Activated naive CD4-positive, alpha-beta T cell treated with anti-CD3 and anti-CD28 coated beads for 36 hours (primary cell): Measurements from ENCODE around the gene TMEM259. TPM values are rescaled to one million over a fixed set of nuclear protein-coding genes. Genes with fewer than 3 reads are reported as not detected.

Experiments used
- CTCF ChIA-PET: fragments of 350-600 bp; sonication (Branson Sonifier 250); formaldehyde crosslinking; loops from one replicate; lab custom pipeline; 2021; ENCODE audit warnings: antibody characterized with exemption; lab: Charles Lee
- DNase-seq: peaks from one replicate; pipeline ENCODE4 v3.0.0-alpha.2; 2020
- H3K27ac Mint-ChIP-seq: one replicate; pipeline ENCODE4 v1.8.0; 2021; ENCODE audit warnings: mild to moderate bottlenecking, mixed read lengths
- H3K27me3 Mint-ChIP-seq: one replicate; pipeline ENCODE4 v1.8.0; 2021; ENCODE audit warnings: low read depth, mixed read lengths
- H3K36me3 Mint-ChIP-seq: one replicate; pipeline ENCODE4 v1.8.0; 2021; ENCODE audit warnings: low read depth, mixed read lengths
- H3K4me1 Mint-ChIP-seq: one replicate; pipeline ENCODE4 v1.8.0; 2021; ENCODE audit warnings: low read depth, mixed read lengths
- H3K4me3 Mint-ChIP-seq: one replicate; pipeline ENCODE4 v1.8.0; 2021; ENCODE audit warnings: mild to moderate bottlenecking, moderate library complexity, mixed read lengths
- H3K9me3 Mint-ChIP-seq: one replicate; pipeline ENCODE4 v1.8.0; 2021; ENCODE audit warnings: mixed read lengths
- intact Hi-C: fragments of 100-400 bp; cut with micrococcal nuclease; formaldehyde crosslinking; loops from one replicate; pipeline ENCODE4 v1.15.1; 2023
- total RNA-seq, 2 experiments: library from RNA; stranded (reverse); gene quantifications; one replicate each; pipeline ENCODE4 v1.2.3, GENCODE V29; 2021

The TMEM259 gene
- total RNA-seq, 2 experiments from 2014 or later = 105 to 109 TPM

DNA sequence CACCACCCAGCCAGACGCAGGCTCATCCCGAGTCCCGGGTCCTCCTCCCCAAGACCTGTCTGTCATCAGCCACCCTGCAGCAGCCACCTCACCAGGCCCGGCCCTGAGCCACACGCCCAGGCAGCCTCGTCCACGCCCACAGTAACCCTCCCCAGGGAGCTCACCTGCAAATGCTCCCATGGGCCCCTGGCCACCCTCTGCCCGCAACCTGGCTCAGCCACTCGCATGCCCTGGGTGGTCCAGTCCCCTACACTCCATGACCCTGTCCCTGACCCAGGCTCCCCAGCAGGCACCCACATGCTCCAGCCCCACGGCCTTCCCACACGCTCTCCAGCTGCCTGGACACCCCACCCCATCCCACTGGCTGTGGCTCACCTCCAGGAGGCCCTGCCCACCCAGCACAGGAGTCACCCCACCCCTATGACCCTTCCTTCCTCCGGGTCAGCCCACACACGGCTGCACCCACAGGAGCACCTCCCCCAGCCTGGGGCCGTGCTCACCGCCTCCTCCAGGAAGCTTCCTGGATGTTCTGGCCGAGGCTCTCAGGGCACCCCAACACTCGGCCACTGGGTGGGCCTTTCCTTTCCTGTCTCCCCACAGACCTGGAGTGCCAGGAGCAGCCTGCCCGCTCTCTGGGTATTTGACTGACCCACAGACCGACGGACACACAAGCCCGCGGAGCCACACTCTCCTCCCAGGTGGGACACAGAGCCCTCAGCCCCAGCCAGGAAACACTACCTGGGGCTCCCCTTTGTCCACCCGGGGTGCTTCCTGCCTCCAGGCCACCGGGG lies 3.6 kb downstream of the TMEM259 start:
- H3K9me3 Mint-ChIP-seq = no peaks in the 10 kb centered on the region
- no peak for DNase-seq
- no peaks in the 10 kb centered on the region for H3K27me3 Mint-ChIP-seq
- CTCF ChIA-PET = no interaction called here
- no peak overlapping the region for H3K4me3 Mint-ChIP-seq
- intact Hi-C loops = no loop called here
- H3K27ac Mint-ChIP-seq = peak overlapping the region; percentile 24
- peaks cover 3% of the 10 kb centered on the region for H3K36me3 Mint-ChIP-seq
- peaks cover 46% of the 10 kb centered on the region for H3K4me1 Mint-ChIP-seq

DNA sequence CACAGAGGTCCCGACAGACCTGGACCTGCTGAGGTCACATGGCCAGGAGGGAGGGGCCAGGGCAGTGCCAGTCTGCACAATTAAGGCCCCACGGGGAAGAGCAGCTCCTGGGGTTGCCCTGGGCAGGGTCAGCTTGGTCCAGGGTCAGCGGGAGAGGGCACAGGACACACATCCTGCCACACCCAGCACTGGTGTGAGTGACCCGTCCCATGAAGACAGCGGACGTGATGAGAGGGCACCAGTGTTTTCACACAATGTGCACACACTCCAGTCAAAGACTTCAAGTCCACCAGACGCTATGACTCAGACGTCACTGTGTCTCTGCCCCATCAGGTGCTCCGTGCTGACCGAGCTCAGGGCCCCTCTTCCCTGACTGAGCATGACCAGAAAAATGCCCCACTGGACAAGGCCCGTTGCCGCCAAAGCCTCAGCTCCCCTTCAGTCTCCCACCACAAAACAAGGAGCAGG lies 4.2 kb downstream of the TMEM259 start:
- intact Hi-C loops = no loop called here
- Mint-ChIP-seq H3K4me1 (peaks cover 45% of the 10 kb centered on the region), H3K4me3 (no peak overlapping the region)

DNA sequence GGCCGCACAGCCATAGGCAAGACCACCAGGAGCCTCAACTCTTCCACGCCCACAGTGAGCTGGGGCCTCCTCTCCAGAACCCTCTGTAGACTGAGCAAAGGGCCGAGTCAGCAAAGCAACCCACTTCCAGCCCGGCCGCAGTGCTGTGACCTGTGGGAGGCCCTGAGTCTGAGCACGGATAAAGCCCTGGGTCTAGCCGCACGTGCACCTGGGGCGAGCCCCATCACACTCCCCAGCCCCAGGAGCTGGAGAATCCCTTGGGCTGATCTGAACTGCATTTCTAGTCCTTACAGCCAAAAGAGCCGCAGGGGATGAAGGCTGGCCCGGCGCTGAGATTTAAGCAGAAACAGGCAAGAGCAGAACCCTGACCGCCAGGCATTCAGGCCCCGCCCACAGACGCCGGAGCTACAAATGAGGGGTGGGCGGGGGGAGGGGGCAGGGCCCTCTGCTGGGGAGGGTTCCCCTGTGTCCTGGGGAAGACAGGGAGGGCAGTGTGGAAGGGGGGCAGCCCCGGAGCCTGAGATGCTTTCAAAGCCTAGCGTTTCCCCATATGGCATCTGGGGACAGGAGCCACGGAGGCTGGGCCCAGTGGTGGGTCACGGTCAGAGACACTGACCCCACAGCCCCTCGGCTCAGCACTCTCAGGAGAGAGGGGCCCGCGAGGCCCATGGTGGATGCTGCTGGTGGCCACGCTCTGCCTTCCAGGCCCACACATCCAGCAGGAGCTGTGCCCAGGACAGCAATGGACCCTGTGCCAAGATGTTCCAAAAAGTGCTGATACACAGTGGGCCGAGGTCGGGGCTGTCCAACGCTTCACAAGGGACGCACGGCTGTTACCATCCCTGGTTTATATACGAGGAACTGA lies 4.9 kb downstream of the TMEM259 start:
- intact Hi-C loops = no loop called here
- CTCF ChIA-PET = no interaction called here
- H3K9me3 Mint-ChIP-seq = no peaks in the 10 kb centered on the region
- H3K36me3 Mint-ChIP-seq = peaks cover 3% of the 10 kb centered on the region
- DNase-seq = no peak
- H3K27me3 Mint-ChIP-seq = no peaks in the 10 kb centered on the region
- no peak overlapping the region for H3K27ac Mint-ChIP-seq
- H3K4me1 Mint-ChIP-seq = peaks cover 43% of the 10 kb centered on the region
- H3K4me3 Mint-ChIP-seq = no peak overlapping the region

More for the DNA sequence above, 4.2 kb downstream of the TMEM259 start:
- Mint-ChIP-seq H3K9me3 (no peaks in the 10 kb centered on the region), H3K27ac (no peak overlapping the region), H3K27me3 (no peaks in the 10 kb centered on the region), H3K36me3 (peaks cover 3% of the 10 kb centered on the region)
- CTCF ChIA-PET = no interaction called here
- no peak for DNase-seq

DNA sequence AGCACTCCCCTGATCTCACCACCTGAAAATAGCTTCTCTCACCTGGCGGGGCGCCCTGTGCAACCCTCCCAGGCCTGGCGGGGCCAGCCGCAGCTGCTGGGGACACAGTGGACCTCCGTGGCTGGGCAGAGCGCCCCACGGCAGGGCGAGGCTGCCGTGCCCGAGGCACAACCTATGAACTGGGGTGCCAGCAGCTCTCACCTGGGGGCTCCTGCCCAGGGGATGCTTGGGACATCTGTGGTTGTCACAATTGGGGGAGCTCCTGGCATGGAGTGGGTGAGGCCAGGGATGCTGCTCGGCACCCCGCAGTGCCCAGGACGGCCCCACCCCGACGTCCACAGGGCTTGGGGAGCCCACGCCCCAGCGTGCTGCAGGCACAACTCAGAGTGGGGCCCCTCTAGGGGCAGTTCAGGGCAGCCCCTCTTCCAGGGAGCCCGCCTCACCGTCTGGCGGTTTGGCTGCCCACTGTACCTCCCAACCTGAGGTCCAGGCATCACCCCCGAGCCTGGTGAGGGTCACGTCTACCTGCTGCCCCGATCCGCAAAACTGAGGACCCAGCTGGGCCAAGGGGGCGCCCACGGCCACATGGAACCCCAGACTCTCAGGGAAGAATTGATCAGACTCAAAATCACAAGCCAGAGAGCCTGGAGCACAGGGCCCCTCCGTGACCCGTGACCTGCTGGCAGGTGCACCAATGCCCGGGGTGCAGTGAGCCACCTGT lies 5.7 kb downstream of the TMEM259 start:
- Mint-ChIP-seq H3K36me3 (peaks cover 3% of the 10 kb centered on the region), H3K27ac (no peak overlapping the region), H3K27me3 (no peaks in the 10 kb centered on the region), H3K4me1 (peaks cover 43% of the 10 kb centered on the region), H3K4me3 (no peak overlapping the region), H3K9me3 (no peaks in the 10 kb centered on the region)
- DNase-seq = no peak
- intact Hi-C loops = no loop called here
- CTCF ChIA-PET = interaction anchor here (0.8 kb wide), 1 partner anchor 202 kb away, joined by 5 read pairs; no protein-coding TSS in a partner anchor

DNA sequence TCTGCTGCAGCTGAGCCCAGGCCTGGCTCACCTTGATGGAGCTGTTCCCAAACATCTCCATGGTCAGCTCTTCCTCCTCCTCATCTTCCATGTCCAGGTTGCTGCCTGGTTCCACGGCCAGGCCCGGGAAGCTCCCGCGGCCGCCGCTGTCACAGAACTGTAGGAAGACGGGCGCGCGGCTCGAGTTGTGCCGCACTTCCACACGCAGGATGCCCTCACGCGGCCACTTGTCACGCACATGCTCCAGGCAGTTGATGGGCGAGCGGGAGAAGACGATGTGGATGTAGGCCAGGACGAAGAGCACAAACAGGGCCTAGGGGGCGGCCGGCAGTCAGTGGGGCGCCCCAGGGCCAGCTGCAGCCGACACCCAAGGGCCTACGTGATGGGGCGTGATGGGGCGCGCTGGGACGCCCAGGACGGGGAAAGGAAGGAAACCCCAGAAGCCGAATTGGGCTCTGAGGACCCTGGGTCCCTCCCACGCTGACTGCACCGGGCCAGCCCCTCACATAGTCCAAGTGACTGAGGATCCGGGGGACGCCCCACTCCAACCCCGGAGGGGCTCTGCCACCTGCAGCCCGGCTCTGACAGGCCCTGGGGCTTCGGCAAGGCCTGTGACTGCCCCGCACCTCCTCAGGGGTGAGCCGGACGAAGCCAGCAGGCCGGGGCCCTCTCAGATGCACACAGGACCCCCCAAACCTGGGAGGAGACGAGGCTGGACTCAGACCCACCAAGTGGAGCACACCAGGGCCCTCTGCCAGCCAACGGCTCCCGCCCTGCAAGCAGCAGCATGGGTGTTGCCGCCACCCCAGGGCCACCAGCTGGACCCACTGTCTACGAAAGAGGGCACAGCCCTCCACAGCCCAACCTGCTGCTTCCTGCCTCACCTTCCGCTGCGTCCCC lies 6.5 kb downstream of the TMEM259 start:
- DNase-seq = no peak
- Mint-ChIP-seq H3K4me3 (no peak overlapping the region), H3K27me3 (no peaks in the 10 kb centered on the region), H3K4me1 (peaks cover 37% of the 10 kb centered on the region), H3K36me3 (no peaks in the 10 kb centered on the region), H3K27ac (no peak overlapping the region), H3K9me3 (no peaks in the 10 kb centered on the region)
- intact Hi-C loops = no loop called here
- CTCF ChIA-PET = interaction anchor here (0.8 kb wide), 1 partner anchor 202 kb away, joined by 5 read pairs; no protein-coding TSS in a partner anchor

DNA sequence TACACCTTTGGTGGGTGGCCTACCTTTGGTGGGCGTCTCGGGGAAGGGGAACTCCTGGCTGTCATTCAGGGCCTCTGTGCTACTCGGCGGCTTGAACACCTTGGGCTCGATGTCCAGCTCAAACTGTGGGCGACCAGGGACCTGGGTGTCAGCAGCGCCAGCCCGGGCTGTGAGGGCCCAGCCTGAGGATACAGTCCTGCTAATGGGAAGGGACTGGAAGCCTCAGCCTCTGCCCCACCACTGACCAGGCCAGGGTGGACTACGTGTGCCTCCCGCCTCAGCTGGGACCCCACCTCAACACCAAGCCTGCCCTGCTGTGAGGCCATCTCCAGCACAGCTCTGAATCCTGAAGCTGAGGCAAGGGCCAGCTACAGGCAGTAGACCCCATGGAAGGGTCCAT lies 7.7 kb downstream of the TMEM259 start:
- DNase-seq = no peak
- Mint-ChIP-seq H3K4me1 (peaks cover 25% of the 10 kb centered on the region), H3K36me3 (peaks cover 2% of the 10 kb centered on the region), H3K4me3 (no peak overlapping the region), H3K27ac (no peak overlapping the region), H3K27me3 (no peaks in the 10 kb centered on the region), H3K9me3 (no peaks in the 10 kb centered on the region)
- intact Hi-C loops = no loop called here
- CTCF ChIA-PET = no interaction called here

DNA sequence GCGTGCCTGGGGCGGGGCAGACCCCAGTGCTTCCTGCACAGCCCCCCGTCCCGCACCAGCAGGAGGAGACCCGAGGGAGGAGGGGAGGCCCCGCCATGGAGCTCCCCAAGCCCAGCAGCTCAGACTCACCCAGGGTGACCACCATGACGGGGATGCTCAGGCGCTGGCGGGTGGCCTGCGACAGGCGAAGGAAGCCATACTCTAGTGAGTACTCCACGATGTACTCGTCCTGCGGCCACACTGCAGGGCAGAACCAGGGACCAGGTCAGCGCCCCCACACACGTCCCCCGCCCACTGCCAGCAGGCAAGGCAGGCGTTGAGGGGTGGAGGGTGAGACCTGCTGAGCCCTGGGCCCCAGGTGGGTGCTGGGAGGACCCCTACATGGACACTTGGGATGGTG lies 8.6 kb downstream of the TMEM259 start:
- Mint-ChIP-seq H3K4me3 (no peak overlapping the region), H3K36me3 (peaks cover 2% of the 10 kb centered on the region), H3K27ac (no peak overlapping the region), H3K4me1 (peaks cover 18% of the 10 kb centered on the region), H3K27me3 (no peaks in the 10 kb centered on the region), H3K9me3 (no peaks in the 10 kb centered on the region)
- intact Hi-C loops = no loop called here
- CTCF ChIA-PET = no interaction called here
- no peak for DNase-seq

DNA sequence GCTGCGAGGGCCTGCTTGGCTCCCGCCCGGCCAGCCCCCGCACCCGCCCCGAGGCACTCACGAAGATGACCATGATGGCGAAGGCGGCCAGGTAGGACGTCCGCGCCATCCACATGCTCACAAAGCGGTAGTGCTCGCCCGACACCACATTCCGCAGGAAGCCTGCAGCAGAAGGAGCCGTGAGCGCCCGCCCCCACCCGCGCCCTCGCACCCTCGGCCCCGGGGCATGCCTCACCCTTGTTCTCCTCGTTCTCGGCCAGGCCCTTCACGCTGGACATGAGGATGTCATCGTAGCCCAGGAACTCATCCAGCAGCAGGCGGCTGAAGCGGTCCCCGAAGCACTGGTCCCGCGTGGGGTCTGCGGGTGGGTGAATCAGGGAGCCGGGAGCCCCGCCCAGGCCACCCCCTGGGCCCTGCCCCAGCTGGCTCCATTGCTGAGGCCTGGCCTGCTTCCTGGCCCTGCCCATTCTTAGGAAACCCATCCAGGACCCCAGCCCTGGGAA lies 9.0 kb downstream of the TMEM259 start:
- Mint-ChIP-seq H3K36me3 (peaks cover 2% of the 10 kb centered on the region), H3K27me3 (no peaks in the 10 kb centered on the region), H3K4me3 (no peak overlapping the region), H3K27ac (no peak overlapping the region), H3K4me1 (peaks cover 14% of the 10 kb centered on the region), H3K9me3 (no peaks in the 10 kb centered on the region)
- intact Hi-C loops = no loop called here
- CTCF ChIA-PET = no interaction called here
- no peak for DNase-seq

DNA sequence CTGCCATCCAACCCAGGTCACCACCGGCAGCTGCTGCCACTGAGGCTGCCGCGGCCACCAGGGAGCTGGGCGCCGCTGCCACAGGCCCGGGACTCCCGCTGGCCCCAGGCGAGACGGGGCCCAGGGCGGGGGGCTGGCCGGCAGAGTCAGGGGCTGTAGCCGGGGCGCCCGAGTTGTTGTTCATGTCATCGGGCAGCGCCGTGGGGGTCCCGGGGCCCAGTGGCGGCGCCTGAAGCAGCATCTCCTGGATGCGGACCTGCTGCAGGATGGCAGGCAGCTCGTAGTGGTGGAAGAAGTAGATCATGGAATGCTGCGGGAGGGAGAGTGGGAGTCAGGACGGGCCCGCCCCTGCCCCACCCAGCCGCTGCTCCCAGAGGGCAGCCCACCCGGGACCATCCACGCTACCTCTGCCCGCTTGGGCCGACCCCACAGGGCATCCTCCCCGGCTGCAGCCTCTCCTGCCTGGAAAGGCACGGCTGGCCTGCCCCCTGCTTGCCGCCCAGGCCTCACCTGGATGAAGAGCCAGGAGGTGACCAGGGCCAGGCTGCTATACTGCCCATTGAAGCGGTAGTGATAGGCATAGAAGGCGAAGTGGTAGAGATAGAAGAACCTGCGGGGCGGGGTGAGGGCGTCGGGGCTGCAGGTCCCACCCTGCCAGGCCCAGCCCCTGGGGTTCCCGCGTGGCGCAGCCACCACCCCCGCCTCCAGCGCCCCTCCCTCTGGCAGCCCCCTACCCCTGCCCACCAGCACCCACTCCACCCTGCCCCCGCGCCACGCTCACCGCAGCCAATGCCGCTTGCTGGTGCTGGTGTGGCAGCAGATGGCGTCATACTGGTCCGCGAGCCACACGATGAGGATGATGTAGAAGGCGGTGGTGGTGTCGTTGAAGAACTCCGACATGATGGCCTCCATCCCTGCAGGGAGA lies 10.1 kb downstream of the TMEM259 start:
- peaks cover 6% of the 10 kb centered on the region for H3K4me1 Mint-ChIP-seq
- H3K9me3 Mint-ChIP-seq = no peaks in the 10 kb centered on the region
- intact Hi-C loops = no loop called here
- no peak for DNase-seq
- no peaks in the 10 kb centered on the region for H3K27me3 Mint-ChIP-seq
- peaks cover 2% of the 10 kb centered on the region for H3K36me3 Mint-ChIP-seq
- no peak overlapping the region for H3K27ac Mint-ChIP-seq
- CTCF ChIA-PET = no interaction called here
- no peak overlapping the region for H3K4me3 Mint-ChIP-seq

DNA sequence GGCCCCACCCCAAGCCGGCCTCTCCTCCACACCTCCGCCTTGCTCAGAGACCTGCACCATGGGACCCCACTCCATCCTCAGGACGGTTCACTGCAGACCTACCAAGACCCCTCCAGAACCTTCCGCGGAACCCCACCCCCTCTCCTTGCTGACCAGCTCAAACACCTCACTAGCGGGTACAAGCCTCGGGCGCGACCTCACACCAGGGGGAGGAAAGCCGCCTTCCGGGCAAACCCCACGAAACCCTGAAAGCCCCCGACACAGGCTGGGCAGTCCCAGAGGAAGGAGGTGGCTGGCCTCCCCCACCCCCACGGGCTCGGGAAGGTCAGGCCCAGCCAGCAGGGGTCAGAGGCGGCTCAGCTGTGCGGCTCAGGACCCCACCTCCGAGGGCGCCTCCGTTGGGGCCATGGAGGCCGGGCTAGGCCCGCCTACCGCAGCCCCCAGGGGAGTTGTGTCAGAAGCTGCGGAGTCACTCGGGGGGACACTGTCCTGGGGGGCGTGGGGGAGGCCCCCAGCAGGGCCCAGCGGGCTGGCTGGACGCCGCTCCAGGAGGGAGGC lies 10.9 kb downstream of the TMEM259 start:
- H3K9me3 Mint-ChIP-seq = no peaks in the 10 kb centered on the region
- intact Hi-C loops = no loop called here
- peaks cover 2% of the 10 kb centered on the region for H3K36me3 Mint-ChIP-seq
- H3K27me3 Mint-ChIP-seq = no peaks in the 10 kb centered on the region
- H3K4me3 Mint-ChIP-seq = no peak overlapping the region
- no peak for DNase-seq
- H3K27ac Mint-ChIP-seq = no peak overlapping the region
- peaks cover 3% of the 10 kb centered on the region for H3K4me1 Mint-ChIP-seq
- CTCF ChIA-PET = no interaction called here
